MM.1S (cell line): ENCODE results near the gene ALG6.
A peak's percentile ranks its signal among the peaks of the same experiment; 100 is the strongest.

ENCODE experiments used
- DNase-seq: peaks from one replicate; pipeline ENCODE4 v3.0.0-alpha.2; 2015
- H2AFZ ChIP-seq: fragments of 300-600 bp; sonication (generic); 2 replicates; pipeline ENCODE4 v1.6.0; 2016; ENCODE audit warnings: antibody characterized with exemption, low read length
- H3F3A ChIP-seq: fragments of 300-600 bp; sonication (generic); 2 replicates; pipeline ENCODE4 v1.6.1; 2016; ENCODE audit warnings: mild to moderate bottlenecking, antibody characterized with exemption, low read length, moderate library complexity, mixed read lengths; ENCODE audit not compliant: insufficient read depth
- H3K27ac ChIP-seq: fragments of 300-600 bp; sonication (generic); 2 replicates; pipeline ENCODE4 v1.5.1; 2016; ENCODE audit warnings: mild to moderate bottlenecking, low read length
- H3K27me3 ChIP-seq: fragments of 300-600 bp; sonication (generic); replicated peaks from 2 replicates; pipeline ENCODE4 v1.6.0; 2016; ENCODE audit warnings: low read length; ENCODE audit not compliant: insufficient read depth
- H3K36me3 ChIP-seq: fragments of 300-600 bp; sonication (generic); replicated peaks from 2 replicates; pipeline ENCODE4 v1.6.1; 2016; ENCODE audit warnings: mild to moderate bottlenecking, low read length, mixed read lengths; ENCODE audit not compliant: insufficient read depth
- H3K4me1 ChIP-seq: fragments of 300-600 bp; sonication (generic); 2 replicates; pipeline ENCODE4 v1.6.1; 2016; ENCODE audit warnings: low read length, mixed read lengths
- H3K4me2 ChIP-seq: fragments of 300-600 bp; sonication (generic); 2 replicates; pipeline ENCODE4 v1.6.0; 2016; ENCODE audit warnings: low read depth, low read length
- H3K4me3 ChIP-seq: fragments of 300-600 bp; sonication (generic); 2 replicates; pipeline ENCODE4 v1.5.1; 2016; ENCODE audit warnings: low read length, mixed read lengths
- H3K79me2 ChIP-seq: fragments of 300-600 bp; sonication (generic); 2 replicates; pipeline ENCODE4 v1.6.1; 2016; ENCODE audit warnings: mixed run types, low read length, mixed read lengths
- H3K9ac ChIP-seq: fragments of 300-600 bp; sonication (generic); 2 replicates; pipeline ENCODE4 v1.6.1; 2016; ENCODE audit warnings: low read length, mixed read lengths
- H3K9me2 ChIP-seq: fragments of 300-600 bp; sonication (generic); replicated peaks from 2 replicates; pipeline ENCODE4 v1.6.1; 2016; ENCODE audit warnings: mild to moderate bottlenecking, low read length, mixed read lengths; ENCODE audit not compliant: insufficient read depth
- H3K9me3 ChIP-seq: fragments of 300-600 bp; sonication (generic); replicated peaks from 2 replicates; pipeline ENCODE4 v1.6.1; 2016; ENCODE audit warnings: mild to moderate bottlenecking, low read length, mixed read lengths; ENCODE audit not compliant: insufficient read depth
- H4K20me1 ChIP-seq: fragments of 300-600 bp; sonication (generic); 2 replicates; pipeline ENCODE4 v1.6.1; 2016; ENCODE audit warnings: mild to moderate bottlenecking, low read length, moderate library complexity, mixed read lengths; ENCODE audit not compliant: insufficient read depth
- EZH2 ChIP-seq: fragments of 300-600 bp; sonication (generic); optimal IDR thresholded peaks from 2 replicates; pipeline ENCODE3; 2017; ENCODE audit warnings: low read depth, mild to moderate bottlenecking, antibody characterized with exemption, low read length, mixed read lengths
- EZH2phosphoT487 ChIP-seq: fragments of 300-600 bp; sonication (generic); IDR thresholded peaks from 2 replicates; pipeline ENCODE4 v1.6.1; 2018; ENCODE audit warnings: antibody characterized with exemption, low read length
- TF ChIP-seq, protein P1 (sequence below): fragments of 300-600 bp; sonication (generic); IDR thresholded peaks from 2 replicates; pipeline ENCODE4 v1.5.1; 2016; ENCODE audit warnings: antibody characterized with exemption, low read length, mixed read lengths

Gene ALG6

DNA sequence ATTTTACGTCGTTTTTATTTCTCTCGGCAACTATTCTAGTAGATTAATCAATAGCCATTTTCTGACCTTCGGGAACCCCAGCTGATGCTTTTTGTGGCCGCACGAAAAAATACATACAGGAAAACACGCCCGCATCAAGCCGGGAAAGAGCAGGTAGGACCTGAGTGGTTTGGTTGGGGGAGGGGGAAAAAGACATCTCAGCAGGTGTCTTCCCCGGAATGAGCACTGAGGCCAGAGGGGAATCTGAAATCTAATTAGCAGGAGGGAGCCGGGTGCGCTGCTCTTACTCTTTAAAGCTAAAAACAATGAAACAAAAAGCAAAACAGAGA is 45.7 kb upstream of the ALG6 start:
- Histone ChIP-seq H3K4me3 (peak overlapping the region; percentile 64), H3K27me3 (no peaks in the 10 kb centered on the region), H2AFZ (peak overlapping the region; percentile 57), H3K4me1 (0 out of 2 replicates have a peak, but pooled peaks cover 3% of the 10 kb centered on the region), H3K9me3 (no peaks in the 10 kb centered on the region), H3F3A (no peaks in the 10 kb centered on the region), H3K9me2 (no peaks in the 10 kb centered on the region), H3K27ac (no peak overlapping the region), H3K4me2 (peak overlapping the region; percentile 39), H3K79me2 (no peaks in the 10 kb centered on the region), H4K20me1 (no peaks in the 10 kb centered on the region), H3K36me3 (no peaks in the 10 kb centered on the region), H3K9ac (peak overlapping the region; percentile 50; the same call in 1 of the 2 replicates)
- TF ChIP-seq, protein P1, sequence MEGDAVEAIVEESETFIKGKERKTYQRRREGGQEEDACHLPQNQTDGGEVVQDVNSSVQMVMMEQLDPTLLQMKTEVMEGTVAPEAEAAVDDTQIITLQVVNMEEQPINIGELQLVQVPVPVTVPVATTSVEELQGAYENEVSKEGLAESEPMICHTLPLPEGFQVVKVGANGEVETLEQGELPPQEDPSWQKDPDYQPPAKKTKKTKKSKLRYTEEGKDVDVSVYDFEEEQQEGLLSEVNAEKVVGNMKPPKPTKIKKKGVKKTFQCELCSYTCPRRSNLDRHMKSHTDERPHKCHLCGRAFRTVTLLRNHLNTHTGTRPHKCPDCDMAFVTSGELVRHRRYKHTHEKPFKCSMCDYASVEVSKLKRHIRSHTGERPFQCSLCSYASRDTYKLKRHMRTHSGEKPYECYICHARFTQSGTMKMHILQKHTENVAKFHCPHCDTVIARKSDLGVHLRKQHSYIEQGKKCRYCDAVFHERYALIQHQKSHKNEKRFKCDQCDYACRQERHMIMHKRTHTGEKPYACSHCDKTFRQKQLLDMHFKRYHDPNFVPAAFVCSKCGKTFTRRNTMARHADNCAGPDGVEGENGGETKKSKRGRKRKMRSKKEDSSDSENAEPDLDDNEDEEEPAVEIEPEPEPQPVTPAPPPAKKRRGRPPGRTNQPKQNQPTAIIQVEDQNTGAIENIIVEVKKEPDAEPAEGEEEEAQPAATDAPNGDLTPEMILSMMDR, result no peak
- no peak for TF ChIP-seq EZH2phosphoT487
- TF ChIP-seq EZH2, result no peak
- no peak for DNase-seq

DNA sequence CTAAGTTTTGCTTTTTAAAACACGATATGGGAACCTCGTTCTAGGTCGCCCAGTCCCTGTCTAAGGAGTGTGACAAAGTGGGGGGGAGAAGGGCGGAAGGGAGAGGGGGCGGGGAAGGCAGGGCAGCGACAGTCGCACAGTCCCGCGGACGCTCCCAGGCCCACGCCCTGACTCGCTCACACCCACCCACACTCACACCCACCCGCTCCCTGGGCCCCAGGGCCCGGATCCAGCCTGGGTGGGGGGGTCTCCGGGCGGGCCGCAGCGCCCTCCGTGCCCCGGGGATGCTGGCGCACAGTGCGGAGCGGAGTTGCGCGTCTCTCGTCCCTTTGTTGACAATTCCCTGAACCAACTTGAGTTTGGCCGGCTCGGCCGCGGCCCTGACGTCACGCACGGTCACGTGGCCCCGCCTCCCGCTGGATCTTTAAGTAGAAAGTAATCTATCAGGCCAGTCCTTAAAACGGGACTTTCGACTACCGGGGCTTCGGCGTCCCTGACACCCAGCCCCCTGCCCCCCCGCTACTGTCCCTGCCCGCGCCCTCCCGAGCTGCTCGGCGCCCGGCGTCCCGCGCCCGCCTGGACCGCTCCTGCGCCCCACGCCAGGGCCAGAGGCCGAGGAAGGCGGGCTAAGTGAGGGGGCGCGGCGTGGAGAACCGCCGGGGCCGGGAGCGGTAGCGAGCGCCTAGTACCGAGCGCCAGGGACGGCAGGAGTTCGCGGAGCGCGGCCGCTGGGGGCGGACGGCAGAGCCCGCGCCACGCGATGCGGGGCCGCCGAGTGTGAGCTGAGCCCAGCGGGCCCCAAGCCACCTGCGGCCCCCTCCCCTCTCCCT is 45.1 kb upstream of the ALG6 start, which contains the start of gene FOXD3:
Gene FOXD3 (plus strand): TSS at position 454 of the 830 bp plus-strand sequence. CDS start 492 bp downstream, outside the sequence.
- Histone ChIP-seq H3K36me3 (no peaks in the 10 kb centered on the region), H3K9me2 (no peaks in the 10 kb centered on the region), H3K4me3 (peak within 1 kb of the TSS; percentile 64), H4K20me1 (no peaks in the 10 kb centered on the region), H3F3A (no peaks in the 10 kb centered on the region), H3K9me3 (no peaks in the 10 kb centered on the region), H3K27me3 (no peaks in the 10 kb centered on the region), H3K27ac (peak within 1 kb of the TSS; percentile 38; the same call in 1 of the 2 replicates), H3K4me2 (peak within 1 kb of the TSS; percentile 39), H3K79me2 (no peaks in the 10 kb centered on the region), H3K4me1 (0 out of 2 replicates have a peak, but pooled peaks cover 3% of the 10 kb centered on the region), H2AFZ (peak within 1 kb of the TSS; percentile 57), H3K9ac (peak within 1 kb of the TSS; percentile 50)
- peak; percentile 41 for DNase-seq
- TF ChIP-seq, protein P1, result no peak
- TF ChIP-seq EZH2 (no peak), EZH2phosphoT487 (no peak)

DNA sequence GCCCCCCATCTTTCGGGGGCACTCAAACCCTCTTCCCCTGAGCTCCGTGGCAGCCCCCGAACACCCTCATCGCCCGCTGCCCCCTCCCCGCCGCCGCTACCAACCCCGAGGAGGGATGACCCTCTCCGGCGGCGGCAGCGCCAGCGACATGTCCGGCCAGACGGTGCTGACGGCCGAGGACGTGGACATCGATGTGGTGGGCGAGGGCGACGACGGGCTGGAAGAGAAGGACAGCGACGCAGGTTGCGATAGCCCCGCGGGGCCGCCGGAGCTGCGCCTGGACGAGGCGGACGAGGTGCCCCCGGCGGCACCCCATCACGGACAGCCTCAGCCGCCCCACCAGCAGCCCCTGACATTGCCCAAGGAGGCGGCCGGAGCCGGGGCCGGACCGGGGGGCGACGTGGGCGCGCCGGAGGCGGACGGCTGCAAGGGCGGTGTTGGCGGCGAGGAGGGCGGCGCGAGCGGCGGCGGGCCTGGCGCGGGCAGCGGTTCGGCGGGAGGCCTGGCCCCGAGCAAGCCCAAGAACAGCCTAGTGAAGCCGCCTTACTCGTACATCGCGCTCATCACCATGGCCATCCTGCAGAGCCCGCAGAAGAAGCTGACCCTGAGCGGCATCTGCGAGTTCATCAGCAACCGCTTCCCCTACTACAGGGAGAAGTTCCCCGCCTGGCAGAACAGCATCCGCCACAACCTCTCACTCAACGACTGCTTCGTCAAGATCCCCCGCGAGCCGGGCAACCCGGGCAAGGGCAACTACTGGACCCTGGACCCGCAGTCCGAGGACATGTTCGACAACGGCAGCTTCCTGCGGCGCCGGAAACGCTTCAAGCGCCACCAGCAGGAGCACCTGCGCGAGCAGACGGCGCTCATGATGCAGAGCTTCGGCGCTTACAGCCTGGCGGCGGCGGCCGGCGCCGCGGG is 44.2 kb upstream of the ALG6 start:
- Histone ChIP-seq H3K4me1 (0 out of 2 replicates have a peak, but pooled peaks cover 2% of the 10 kb centered on the region), H2AFZ (0 out of 2 replicates have a peak overlapping the region, but pooled peaks have one; percentile 57)

More for the DNA sequence above, 44.2 kb upstream of the ALG6 start:
- Histone ChIP-seq H3K79me2 (no peaks in the 10 kb centered on the region), H3K9me3 (no peaks in the 10 kb centered on the region), H4K20me1 (no peaks in the 10 kb centered on the region), H3K9ac (no peak overlapping the region), H3F3A (no peaks in the 10 kb centered on the region), H3K36me3 (no peaks in the 10 kb centered on the region), H3K9me2 (no peaks in the 10 kb centered on the region), H3K27ac (no peak overlapping the region), H3K4me2 (peak overlapping the region; percentile 39; the same call in 1 of the 2 replicates), H3K4me3 (peak overlapping the region; percentile 64; the same call in 1 of the 2 replicates), H3K27me3 (no peaks in the 10 kb centered on the region)
- DNase-seq, result no peak
- no peak for TF ChIP-seq EZH2phosphoT487
- TF ChIP-seq, protein P1, result no peak
- TF ChIP-seq EZH2, result no peak
